Activated CD4-positive, alpha-beta T cell treated with anti-CD3 and anti-CD28 coated beads for 36 hours (primary cell): ENCODE measurements around the gene CACNA1I. TPM values are rescaled to one million over a fixed set of nuclear protein-coding genes. Genes with fewer than 3 reads are reported as not detected.

Source experiments
- ATAC-seq: fragments of 200-7000 bp; cut with Tn5 transposase; one replicate; pipeline ENCODE4 v1.10.0; 2021; ENCODE audit warnings: mild to moderate bottlenecking, moderate library complexity
- CTCF ChIA-PET: fragments of 350-600 bp; sonication (Branson Sonifier 250); formaldehyde crosslinking; loops from one replicate; lab custom pipeline; 2021; ENCODE audit warnings: antibody characterized with exemption; lab: Charles Lee
- POLR2A ChIA-PET: fragments of 350-600 bp; sonication (Branson Sonifier 250); formaldehyde crosslinking; loops from one replicate; lab custom pipeline; 2021; ENCODE audit warnings: antibody characterized with exemption, inconsistent platforms; lab: Charles Lee
- DNase-seq: peaks from one replicate; pipeline ENCODE4 v3.0.0-alpha.2; 2020
- H3K27ac Mint-ChIP-seq: one replicate; pipeline ENCODE4 v1.8.0; 2021; ENCODE audit warnings: mixed read lengths
- H3K27me3 Mint-ChIP-seq: one replicate; pipeline ENCODE4 v1.8.0; 2021; ENCODE audit warnings: mixed read lengths
- H3K36me3 Mint-ChIP-seq: one replicate; pipeline ENCODE4 v1.8.0; 2021; ENCODE audit warnings: low read depth, mixed read lengths
- H3K4me1 Mint-ChIP-seq: one replicate; pipeline ENCODE4 v1.8.0; 2021; ENCODE audit warnings: mixed read lengths
- H3K4me3 Mint-ChIP-seq: one replicate; pipeline ENCODE4 v1.8.0; 2021; ENCODE audit warnings: mild to moderate bottlenecking, moderate library complexity, mixed read lengths
- H3K9me3 Mint-ChIP-seq: one replicate; pipeline ENCODE4 v1.8.0; 2021; ENCODE audit warnings: low read depth, mixed read lengths
- intact Hi-C, 2 experiments: fragments of 100-400 bp; cut with DNase I in 1 of 2; cut with micrococcal nuclease in 1 of 2; formaldehyde crosslinking; loops; one replicate each; pipeline versions ENCODE4 v1.14.2 to v1.15.1; 2022 to 2024; cut with DNase I, micrococcal nuclease
- total RNA-seq, 2 experiments: library from RNA; stranded (reverse); gene quantifications; one replicate each; pipeline ENCODE4 v1.2.3, GENCODE V29; 2021

CACNA1I gene
- total RNA-seq, 2 experiments from 2014 or later: 0.37 to 0.39 TPM

- intact Hi-C loops: loop anchor here in 1 of 2 experiments (10.0 kb wide), 1 partner anchor 398 kb away; no protein-coding TSS in a partner anchor
- Mint-ChIP-seq H3K9me3 (no peaks in the 10 kb centered on the region), H3K27ac (no peak overlapping the region), H3K4me3 (no peak overlapping the region), H3K4me1 (no peaks in the 10 kb centered on the region), H3K36me3 (no peaks in the 10 kb centered on the region), H3K27me3 (no peaks in the 10 kb centered on the region)
- DNase-seq (no peak), ATAC-seq (no peak)
- ChIA-PET POLR2A (no interaction called here), CTCF (no interaction called here)
These were observed 56.7 kb downstream of the CACNA1I start for GRCh38 chr22:39627208-39627607.

- Mint-ChIP-seq H3K4me1 (no peaks in the 10 kb centered on the region), H3K36me3 (no peaks in the 10 kb centered on the region), H3K9me3 (no peaks in the 10 kb centered on the region), H3K27me3 (no peaks in the 10 kb centered on the region), H3K27ac (no peak overlapping the region), H3K4me3 (no peak overlapping the region)
- intact Hi-C loops: loop anchor here in 1 of 2 experiments (10.0 kb wide), 1 partner anchor 397 kb away; no protein-coding TSS in a partner anchor
- DNase-seq (no peak), ATAC-seq (no peak)
- POLR2A ChIA-PET: no interaction called here
- CTCF ChIA-PET: no interaction called here
These were observed 57.5 kb downstream of the CACNA1I start for GRCh38 chr22:39627865-39628562.

- ATAC-seq (no peak), DNase-seq (no peak)
- CTCF ChIA-PET: no interaction called here
- H3K4me1 Mint-ChIP-seq: no peaks in the 10 kb centered on the region
- POLR2A ChIA-PET: no interaction called here
- H3K9me3 Mint-ChIP-seq: no peaks in the 10 kb centered on the region
- H3K27me3 Mint-ChIP-seq: no peaks in the 10 kb centered on the region
- no peaks in the 10 kb centered on the region for H3K36me3 Mint-ChIP-seq
- H3K4me3 Mint-ChIP-seq: no peak overlapping the region
- H3K27ac Mint-ChIP-seq: no peak overlapping the region
- intact Hi-C loops: loop anchor here in 1 of 2 experiments (10.0 kb wide), 1 partner anchor 396 kb away; no protein-coding TSS in a partner anchor
These were observed 58.1 kb downstream of the CACNA1I start for GRCh38 chr22:39628563-39629080.

- no peaks in the 10 kb centered on the region for H3K9me3 Mint-ChIP-seq
- ATAC-seq (no peak), DNase-seq (no peak)
- peaks cover 4% of the 10 kb centered on the region for H3K4me1 Mint-ChIP-seq
- intact Hi-C loops: loop anchor here in 1 of 2 experiments (10.0 kb wide), 1 partner anchor 395 kb away; no protein-coding TSS in a partner anchor
- ChIA-PET POLR2A (no interaction called here), CTCF (no interaction called here)
- H3K27ac Mint-ChIP-seq: no peak overlapping the region
- no peaks in the 10 kb centered on the region for H3K27me3 Mint-ChIP-seq
- H3K4me3 Mint-ChIP-seq: no peak overlapping the region
- H3K36me3 Mint-ChIP-seq: no peaks in the 10 kb centered on the region
These were observed 59.3 kb downstream of the CACNA1I start for GRCh38 chr22:39629851-39630250.

- no peaks in the 10 kb centered on the region for H3K36me3 Mint-ChIP-seq
- no peak overlapping the region for H3K27ac Mint-ChIP-seq
- peaks cover 9% of the 10 kb centered on the region for H3K4me1 Mint-ChIP-seq
These were observed 60.2 kb downstream of the CACNA1I start for GRCh38 chr22:39630721-39631120.

GRCh38 chr22:39631381-39632286 lies 61.1 kb downstream of the CACNA1I start:
- intact Hi-C loops: no loop called here
- ATAC-seq: peak; percentile 33
- POLR2A ChIA-PET: no interaction called here
- H3K4me3 Mint-ChIP-seq: no peak overlapping the region
- DNase-seq: no peak
- H3K4me1 Mint-ChIP-seq: peaks cover 11% of the 10 kb centered on the region
- H3K27ac Mint-ChIP-seq: no peak overlapping the region
- no peaks in the 10 kb centered on the region for H3K9me3 Mint-ChIP-seq
- no peaks in the 10 kb centered on the region for H3K36me3 Mint-ChIP-seq
- CTCF ChIA-PET: interaction anchor here (1.0 kb wide), 1 partner anchor 11 kb away, joined by 3 read pairs; no protein-coding TSS in a partner anchor
- no peaks in the 10 kb centered on the region for H3K27me3 Mint-ChIP-seq

More at GRCh38 chr22:39630721-39631120, 60.2 kb downstream of the CACNA1I start:
- H3K4me3 Mint-ChIP-seq: no peak overlapping the region
- ChIA-PET POLR2A (no interaction called here), CTCF (no interaction called here)
- no peaks in the 10 kb centered on the region for H3K27me3 Mint-ChIP-seq
- ATAC-seq (no peak), DNase-seq (no peak)
- H3K9me3 Mint-ChIP-seq: no peaks in the 10 kb centered on the region
- intact Hi-C loops: no loop called here

- ATAC-seq: peak; percentile 63
- peak; percentile 77 for DNase-seq
- Mint-ChIP-seq H3K27ac (no peak overlapping the region), H3K4me1 (peaks cover 11% of the 10 kb centered on the region), H3K27me3 (no peaks in the 10 kb centered on the region), H3K36me3 (no peaks in the 10 kb centered on the region), H3K9me3 (peaks cover 2% of the 10 kb centered on the region), H3K4me3 (no peak overlapping the region)
- POLR2A ChIA-PET: interaction anchor here (0.6 kb wide), 2 partner anchors 119 to 375 kb away, joined by 3 to 5 read pairs; no protein-coding TSS in a partner anchor
- intact Hi-C loops: no loop called here
- CTCF ChIA-PET: no interaction called here
These were observed 64.2 kb downstream of the CACNA1I start for GRCh38 chr22:39634530-39635405.

- Mint-ChIP-seq H3K9me3 (peaks cover 3% of the 10 kb centered on the region), H3K27me3 (no peaks in the 10 kb centered on the region), H3K36me3 (no peaks in the 10 kb centered on the region), H3K4me1 (peaks cover 11% of the 10 kb centered on the region), H3K4me3 (no peak overlapping the region), H3K27ac (peak overlapping the region; percentile 16)
- intact Hi-C loops: no loop called here
- ATAC-seq: peak; percentile 56
- no peak for DNase-seq
- POLR2A ChIA-PET: no interaction called here
- CTCF ChIA-PET: no interaction called here
These were observed 65.2 kb downstream of the CACNA1I start for GRCh38 chr22:39635719-39636118.

- DNase-seq (no peak), ATAC-seq (no peak)
- Mint-ChIP-seq H3K27ac (no peak overlapping the region), H3K36me3 (no peaks in the 10 kb centered on the region), H3K4me1 (peaks cover 11% of the 10 kb centered on the region), H3K27me3 (no peaks in the 10 kb centered on the region), H3K9me3 (peaks cover 3% of the 10 kb centered on the region), H3K4me3 (no peak overlapping the region)
- intact Hi-C loops: no loop called here
- POLR2A ChIA-PET: no interaction called here
- CTCF ChIA-PET: no interaction called here
These were observed 68.4 kb downstream of the CACNA1I start for GRCh38 chr22:39638958-39639357.

GRCh38 chr22:39641660-39642310 lies 71.2 kb downstream of the CACNA1I start:
- DNase-seq (no peak), ATAC-seq (no peak)
- CTCF ChIA-PET: interaction anchor here (1.2 kb wide), 1 partner anchor 105 kb away, joined by 3 read pairs; no protein-coding TSS in a partner anchor
- H3K27me3 Mint-ChIP-seq: no peaks in the 10 kb centered on the region
- no peaks in the 10 kb centered on the region for H3K4me1 Mint-ChIP-seq
- H3K27ac Mint-ChIP-seq: no peak overlapping the region
- intact Hi-C loops: no loop called here
- POLR2A ChIA-PET: no interaction called here
- H3K9me3 Mint-ChIP-seq: peaks cover 3% of the 10 kb centered on the region
- no peak overlapping the region for H3K4me3 Mint-ChIP-seq
- no peaks in the 10 kb centered on the region for H3K36me3 Mint-ChIP-seq
